HG02938 (cell line): ENCODE measurements around the gene KCNJ2.

Experiments
- ATAC-seq: cut with Tn5 transposase; IDR thresholded peaks from one replicate; pipeline ENCODE4 v1.9.1; 2021; ENCODE audit warnings: mild to moderate bottlenecking, moderate library complexity; ENCODE audit not compliant: unreplicated experiment

Gene KCNJ2

GRCh38 chr17:70158180-70158579, 11.2 kb upstream of the KCNJ2 start:
- ATAC-seq, result no peak

GRCh38 chr17:70158591-70158990, 10.7 kb upstream of the KCNJ2 start:
- no peak for ATAC-seq

GRCh38 chr17:70159980-70160379, 9.4 kb upstream of the KCNJ2 start:
- no peak for ATAC-seq

- no peak for ATAC-seq
Observed at GRCh38 chr17:70161519-70161918, 7.8 kb upstream of the KCNJ2 start.

- no peak for ATAC-seq
Observed at GRCh38 chr17:70165383-70165782, 3.9 kb upstream of the KCNJ2 start.

- ATAC-seq, result no peak
Observed at GRCh38 chr17:70166615-70167014, 2.7 kb upstream of the KCNJ2 start.

GRCh38 chr17:70168044-70168976, 1.0 kb upstream of the KCNJ2 start:
- peak; percentile 20 for ATAC-seq

- ATAC-seq, result no peak
Observed at GRCh38 chr17:70169709-70170597, 621 bp downstream of the KCNJ2 start.

GRCh38 chr17:70171159-70171558, 1.8 kb downstream of the KCNJ2 start:
- no peak for ATAC-seq

GRCh38 chr17:70172449-70172848, 3.1 kb downstream of the KCNJ2 start:
- ATAC-seq, result no peak

GRCh38 chr17:70172923-70173322, 3.6 kb downstream of the KCNJ2 start:
- no peak for ATAC-seq

GRCh38 chr17:70173681-70174080, 4.3 kb downstream of the KCNJ2 start:
- ATAC-seq, result no peak

- ATAC-seq, result no peak
Observed at GRCh38 chr17:70181376-70181775, 12.0 kb downstream of the KCNJ2 start.

GRCh38 chr17:70181866-70182265, 12.5 kb downstream of the KCNJ2 start:
- ATAC-seq, result no peak

- ATAC-seq, result no peak
Observed at GRCh38 chr17:70183508-70183907, 14.2 kb downstream of the KCNJ2 start.

GRCh38 chr17:70184207-70184606, 14.9 kb downstream of the KCNJ2 start:
- ATAC-seq, result no peak

- no peak for ATAC-seq
Observed at GRCh38 chr17:70184770-70185169, 15.4 kb downstream of the KCNJ2 start.

- ATAC-seq, result no peak
Observed at GRCh38 chr17:70185285-70185684, 16.0 kb downstream of the KCNJ2 start.

- ATAC-seq, result no peak
Observed at GRCh38 chr17:70187383-70187782, 18.1 kb downstream of the KCNJ2 start.

GRCh38 chr17:70190959-70191805, 21.9 kb downstream of the KCNJ2 start:
- ATAC-seq, result no peak

- no peak for ATAC-seq
Observed at GRCh38 chr17:70195091-70195490, 25.8 kb downstream of the KCNJ2 start.
